Measurements from ENCODE around the gene EDIL3. TPM values are rescaled to one million over a fixed set of nuclear protein-coding genes. Genes with fewer than 3 reads are reported as not detected.

EDIL3 gene
- total and polyA plus RNA-seq, 7 donors: 3.5 to 57.3 (median 37.1) TPM

DNA sequence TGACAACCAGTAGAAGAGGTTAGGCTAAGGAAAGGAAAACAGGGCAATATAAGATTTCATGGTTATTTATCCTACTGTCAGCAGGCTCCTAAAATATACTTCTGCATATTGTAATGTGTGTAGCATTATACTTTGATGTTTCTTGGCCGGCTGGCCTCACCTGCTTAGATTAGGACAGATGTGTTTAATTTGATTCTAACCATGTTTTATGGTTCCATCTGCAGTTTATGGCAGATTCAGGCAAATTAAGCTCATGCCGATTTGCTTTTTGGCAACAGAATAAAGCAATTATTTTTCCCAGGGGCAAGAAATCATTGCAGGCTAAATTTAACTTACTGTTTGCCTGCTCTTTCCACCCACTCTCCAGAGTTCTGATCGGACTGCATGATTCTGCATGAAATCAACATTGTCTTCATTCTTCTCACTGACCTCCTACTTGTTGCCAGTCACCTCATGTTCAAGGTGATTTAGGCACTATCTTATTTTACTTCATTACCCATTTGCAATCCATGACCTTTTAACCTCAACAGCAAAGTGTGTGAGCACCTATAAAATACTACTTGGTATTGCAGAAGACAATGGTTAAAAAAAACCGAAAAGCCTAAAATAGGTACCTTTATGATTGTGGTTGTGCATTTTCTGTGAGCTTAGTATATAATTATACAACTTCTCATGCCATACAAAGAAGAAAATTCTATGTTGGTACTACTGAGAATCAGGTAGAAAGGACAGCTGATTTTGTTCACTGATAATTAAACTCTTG, 125.2 kb downstream of the EDIL3 start:
- Histone ChIP-seq H3K4me3 (no peak overlapping the region), H3K27me3 (no peaks in the 10 kb centered on the region), H3K36me3 (no peaks in the 10 kb centered on the region), H3K4me1 (peaks cover 0 to 6% (median 0%) of the 10 kb centered on the region in 4 donors), H3K9me3 (no peaks in the 10 kb centered on the region), H3K27ac (no peak overlapping the region)
- no peak for TF ChIP-seq EP300 (IDR thresholded peaks at IDR 0.05)
- TF ChIP-seq POLR2A (IDR thresholded peaks at IDR 0.05): no peak
- no peak for TF ChIP-seq CTCF (IDR thresholded peaks at IDR 0.05)
- no peak for TF ChIP-seq POLR2AphosphoS5 (IDR thresholded peaks at IDR 0.05)
- no peak for DNase-seq
- 16 to 62% methylated on average over 4 of the region's 4 CpGs for WGBS, 2 donors
- intact Hi-C loops (cut with DNase I): no loop called here

- Histone ChIP-seq H3K4me3 (no peak overlapping the region), H3K27ac (no peak overlapping the region), H3K4me1 (peaks cover 0 to 6% (median 0%) of the 10 kb centered on the region in 4 donors), H3K9me3 (no peaks in the 10 kb centered on the region), H3K36me3 (no peaks in the 10 kb centered on the region), H3K27me3 (no peaks in the 10 kb centered on the region)
- intact Hi-C loops (cut with DNase I): no loop called here
- TF ChIP-seq POLR2A (IDR thresholded peaks at IDR 0.05) (no peak), EP300 (IDR thresholded peaks at IDR 0.05) (no peak), POLR2AphosphoS5 (IDR thresholded peaks at IDR 0.05) (no peak), CTCF (IDR thresholded peaks at IDR 0.05) (no peak)
- no peak for DNase-seq
- 80 to 87% methylated on average over 2 of the region's 2 CpGs for WGBS, 2 donors
Measured at GRCh38 chr5:84257061-84257460, 127.6 kb downstream of the EDIL3 start.

GRCh38 chr5:84255315-84255714, 129.4 kb downstream of the EDIL3 start:
- Histone ChIP-seq H3K36me3 (no peaks in the 10 kb centered on the region), H3K9me3 (no peaks in the 10 kb centered on the region), H3K27ac (no peak overlapping the region), H3K27me3 (no peaks in the 10 kb centered on the region), H3K4me1 (peaks cover 0 to 6% (median 0%) of the 10 kb centered on the region in 4 donors), H3K4me3 (no peak overlapping the region)
- no peak for DNase-seq
- intact Hi-C loops (cut with DNase I): no loop called here
- TF ChIP-seq POLR2A (IDR thresholded peaks at IDR 0.05): no peak

GRCh38 chr5:84253946-84254345, 130.7 kb downstream of the EDIL3 start:
- Histone ChIP-seq H3K36me3 (no peaks in the 10 kb centered on the region), H3K4me1 (no peaks in the 10 kb centered on the region), H3K27ac (no peak overlapping the region), H3K4me3 (no peak overlapping the region), H3K9me3 (no peaks in the 10 kb centered on the region), H3K27me3 (no peaks in the 10 kb centered on the region)
- intact Hi-C loops (cut with DNase I): no loop called here
- 78 to 90% methylated on average over 1 of the region's 1 CpG for WGBS, 2 donors
- TF ChIP-seq EP300 (IDR thresholded peaks at IDR 0.05): no peak
- TF ChIP-seq CTCF (IDR thresholded peaks at IDR 0.05): no peak
- TF ChIP-seq POLR2A (IDR thresholded peaks at IDR 0.05): no peak
- no peak for TF ChIP-seq POLR2AphosphoS5 (IDR thresholded peaks at IDR 0.05)
- no peak for DNase-seq

- H3K9me3 ChIP-seq: no peaks in the 10 kb centered on the region
- no peak for DNase-seq
- H3K4me1 ChIP-seq: no peaks in the 10 kb centered on the region
- intact Hi-C loops (cut with DNase I): no loop called here
- no peak for TF ChIP-seq EP300 (IDR thresholded peaks at IDR 0.05)
- TF ChIP-seq POLR2AphosphoS5 (IDR thresholded peaks at IDR 0.05): no peak
- H3K4me3 ChIP-seq: no peak overlapping the region
- no peaks in the 10 kb centered on the region for H3K27me3 ChIP-seq
- no peak overlapping the region for H3K27ac ChIP-seq
- H3K36me3 ChIP-seq: no peaks in the 10 kb centered on the region
- WGBS, 2 donors: 89 to 91% methylated on average over 1 of the region's 1 CpG
Measured at GRCh38 chr5:84251503-84251902, 133.2 kb downstream of the EDIL3 start.

Data from sigmoid colon (tissue), 7 donors.